GM19328 (cell line): Measurements from ENCODE around the gene EFNA4.

Source experiments
- ATAC-seq: cut with Tn5 transposase; IDR thresholded peaks from one replicate; pipeline ENCODE4 v1.9.1; 2021; ENCODE audit warnings: mild to moderate bottlenecking, moderate library complexity; ENCODE audit not compliant: unreplicated experiment

EFNA4 gene

GRCh38 chr1:155051342-155051776 lies 12.2 kb upstream of the EFNA4 start:
- no peak for ATAC-seq

GRCh38 chr1:155051777-155052398 lies 11.7 kb upstream of the EFNA4 start:
- no peak for ATAC-seq

- ATAC-seq: no peak
These were observed 10.8 kb upstream of the EFNA4 start for GRCh38 chr1:155052439-155053395.

- ATAC-seq: no peak
These were observed 9.9 kb upstream of the EFNA4 start for GRCh38 chr1:155053531-155054105.

- no peak for ATAC-seq
These were observed 6.4 kb upstream of the EFNA4 start for GRCh38 chr1:155057104-155057503.

GRCh38 chr1:155057788-155058211 lies 5.7 kb upstream of the EFNA4 start:
- no peak for ATAC-seq

- ATAC-seq: no peak
These were observed 2.8 kb upstream of the EFNA4 start for GRCh38 chr1:155060736-155061135.

- ATAC-seq: no peak
These were observed 2.0 kb upstream of the EFNA4 start for GRCh38 chr1:155061381-155062150.

GRCh38 chr1:155062151-155062686 lies 1.3 kb upstream of the EFNA4 start:
- no peak for ATAC-seq

- no peak for ATAC-seq
These were observed 683 bp upstream of the EFNA4 start for GRCh38 chr1:155062702-155063411.

- no peak for ATAC-seq
These were observed 731 bp downstream of the EFNA4 start for GRCh38 chr1:155064111-155064831.

- ATAC-seq: no peak
These were observed 1.4 kb downstream of the EFNA4 start for GRCh38 chr1:155064832-155065429.

GRCh38 chr1:155066777-155067176 lies 3.2 kb downstream of the EFNA4 start:
- no peak for ATAC-seq

GRCh38 chr1:155068599-155068998 lies 5.1 kb downstream of the EFNA4 start:
- ATAC-seq: no peak

GRCh38 chr1:155069551-155070157 lies 6.1 kb downstream of the EFNA4 start:
- ATAC-seq: no peak

- ATAC-seq: no peak
These were observed 6.7 kb downstream of the EFNA4 start for GRCh38 chr1:155070158-155070621.

- no peak for ATAC-seq
These were observed 7.4 kb downstream of the EFNA4 start for GRCh38 chr1:155070721-155071569.

- no peak for ATAC-seq
These were observed 8.2 kb downstream of the EFNA4 start for GRCh38 chr1:155071701-155072100.
